22Rv1 (cell line): ENCODE results near the gene IMPA2.

Source experiments
- CTCF ChIP-seq: fragments of 450-650 bp; IDR thresholded peaks from 2 replicates; pipeline ENCODE4 v1.5.1; 2017; ENCODE audit warnings: mild to moderate bottlenecking
- ZFX ChIP-seq: fragments of 450-650 bp; IDR thresholded peaks from 2 replicates; pipeline ENCODE4 v1.6.1; 2017; ENCODE audit warnings: antibody characterized with exemption, borderline replicate concordance

- no peak for TF ChIP-seq CTCF
- no peak for TF ChIP-seq ZFX
Observed at GRCh38 chr18:11983592-11983991, 2.3 kb downstream of the IMPA2 start.
